ENCODE data around the gene IFNA5. TPM values are rescaled to one million over a fixed set of nuclear protein-coding genes. Genes with fewer than 3 reads are reported as not detected.

The IFNA5 gene
- total RNA-seq (not detected), polyA plus RNA-seq (under 1 TPM in 1 of 3 donors, not detected in 2; 0.05 TPM)
- long read RNA-seq, donor 1: 0 reads
- long read RNA-seq, donor 2: 0 reads

DNA sequence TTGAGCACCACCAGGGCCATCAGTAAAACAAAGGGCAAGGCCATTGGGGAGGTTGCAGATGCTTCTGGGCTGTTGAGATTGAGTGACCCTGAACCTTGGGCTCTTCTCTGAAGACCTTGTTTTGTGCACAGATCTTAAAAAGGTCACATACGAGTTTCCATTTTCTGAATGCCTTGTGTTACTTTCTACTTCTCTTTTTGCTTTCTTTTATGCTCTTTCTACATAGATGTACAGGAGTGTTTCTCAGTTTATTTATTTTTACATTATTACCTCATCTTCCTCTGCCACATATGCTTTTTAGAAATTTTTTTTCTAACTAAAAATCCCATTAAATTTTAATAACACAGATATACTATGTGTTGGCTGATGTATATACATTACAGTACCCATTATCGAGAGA lies at the start of gene IFNA5:
Gene IFNA5, minus strand, starts transcription at position 101 of the 400 bp plus-strand sequence. Its CDS starts 57 bp downstream, at position 44.
- no peaks in the 10 kb centered on the region for H3K36me3 ChIP-seq (ENCODE audit: insufficient read depth in 1 of 2, low read depth in 1 of 2)
- no peaks in the 10 kb centered on the region for H3K4me1 ChIP-seq
- no peak for ATAC-seq
- no peak within 1 kb of the TSS for H3K27ac ChIP-seq
- TF ChIP-seq CTCF (IDR thresholded peaks at IDR 0.05): no peak
- H3K27me3 ChIP-seq (ENCODE audit: insufficient read depth in 3 of 3, low read length in 2 of 3): peaks cover 0 to 6% (median 3%) of the 10 kb centered on the region in 3 donors
- DNase-seq: no peak
- H3K4me3 ChIP-seq: no peak within 1 kb of the TSS
- intact Hi-C loops (cut with DNase I): loop anchor here in 1 of 2 donors (5.0 kb wide), 1 partner anchor 362 kb away; no protein-coding TSS in a partner anchor
- 79 to 86% (median 80%) methylated on average over 2 of the region's 2 CpGs for WGBS, 3 donors
- H3K9me3 ChIP-seq: no peaks in the 10 kb centered on the region

DNA sequence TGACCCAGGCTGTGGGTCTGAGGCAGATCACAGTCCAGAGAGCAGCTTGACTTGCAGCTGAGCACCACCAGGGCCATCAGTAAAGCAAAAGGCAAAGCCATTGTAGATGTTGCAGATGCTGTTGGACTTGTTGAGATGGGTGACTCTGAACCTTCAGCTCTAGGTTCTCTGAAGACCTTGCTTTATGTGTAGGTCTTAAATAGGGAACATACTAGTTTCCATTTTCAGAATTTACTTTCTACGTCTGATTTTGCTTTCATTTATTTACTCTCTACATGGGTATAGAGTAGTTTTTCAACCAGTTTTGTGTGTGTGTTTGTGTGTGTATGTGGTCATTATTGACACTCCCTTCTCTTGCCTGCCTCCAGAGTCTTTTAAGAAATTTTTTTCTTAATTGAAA lies 45.7 kb upstream of the IFNA5 start, which contains the start of gene IFNA6:
Gene IFNA6, minus strand, starts transcription at position 101 of the 400 bp plus-strand sequence. Its CDS starts 0 bp downstream, at position 101.
- H3K9me3 ChIP-seq: no peaks in the 10 kb centered on the region
- DNase-seq (no peak), ATAC-seq (no peak)
- H3K27ac ChIP-seq: no peak within 1 kb of the TSS
- H3K27me3 ChIP-seq (ENCODE audit: insufficient read depth in 3 of 3, low read length in 2 of 3): peaks cover 0 to 4% (median 0%) of the 10 kb centered on the region in 3 donors
- no peak within 1 kb of the TSS for H3K4me3 ChIP-seq
- H3K4me1 ChIP-seq: no peaks in the 10 kb centered on the region
- 87 to 94% (median 88%) methylated on average over 1 of the region's 1 CpG for WGBS, 3 donors
- no peaks in the 10 kb centered on the region for H3K36me3 ChIP-seq (ENCODE audit: insufficient read depth in 1 of 2, low read depth in 1 of 2)
- intact Hi-C loops (cut with DNase I): no loop called here
- no peak for TF ChIP-seq CTCF (IDR thresholded peaks at IDR 0.05)

- intact Hi-C loops (cut with DNase I): loop anchor here in 1 of 2 donors (5.0 kb wide), 1 partner anchor 44 kb away; no protein-coding TSS in a partner anchor
- H3K4me3 ChIP-seq: no peak overlapping the region
- TF ChIP-seq CTCF (IDR thresholded peaks at IDR 0.05): no peak
- H3K36me3 ChIP-seq (ENCODE audit: insufficient read depth in 1 of 2, low read depth in 1 of 2): no peaks in the 10 kb centered on the region
- no peak for ATAC-seq
- WGBS, 3 donors: 63 to 73% (median 72%) methylated on average over 3 of the region's 3 CpGs
- H3K4me1 ChIP-seq: no peaks in the 10 kb centered on the region
- peaks cover 6% of the 10 kb centered on the region for H3K9me3 ChIP-seq
- H3K27ac ChIP-seq: no peak overlapping the region
- no peak for DNase-seq
- H3K27me3 ChIP-seq (ENCODE audit: insufficient read depth in 3 of 3, low read length in 2 of 3): peaks cover 0 to 4% (median 0%) of the 10 kb centered on the region in 3 donors
Measured at GRCh38 chr9:21348430-21348970, 43.4 kb upstream of the IFNA5 start.

DNA sequence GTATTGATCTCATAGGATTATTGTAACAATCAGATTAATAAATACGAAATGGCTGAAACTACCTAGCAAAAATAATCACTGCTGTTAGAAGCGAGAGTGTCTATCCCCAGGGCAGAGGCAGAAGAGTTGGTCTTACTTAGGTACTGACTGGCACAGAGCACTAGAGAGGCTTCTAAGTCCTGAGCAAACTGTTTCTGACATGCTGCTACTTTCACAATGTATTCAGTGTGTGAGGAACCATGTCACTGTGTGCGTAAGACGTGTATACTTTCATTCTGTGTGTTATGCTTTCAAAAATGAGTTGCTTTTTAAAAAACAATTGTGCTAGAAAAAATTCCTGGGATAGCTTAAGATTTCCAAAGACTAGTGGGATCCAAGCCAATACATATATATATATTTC lies 35.6 kb upstream of the IFNA5 start:
- Histone ChIP-seq H3K4me3 (no peak overlapping the region), H3K9me3 (peaks cover 6% of the 10 kb centered on the region), H3K36me3 (ENCODE audit: insufficient read depth in 1 of 2, low read depth in 1 of 2) (no peaks in the 10 kb centered on the region), H3K27me3 (ENCODE audit: insufficient read depth in 3 of 3, low read length in 2 of 3) (no peaks in the 10 kb centered on the region), H3K27ac (no peak overlapping the region), H3K4me1 (no peaks in the 10 kb centered on the region)
- intact Hi-C loops (cut with DNase I): no loop called here
- ATAC-seq (no peak), DNase-seq (no peak)
- WGBS, 3 donors: 87 to 96% (median 95%) methylated on average over 4 of the region's 4 CpGs
- no peak for TF ChIP-seq CTCF (IDR thresholded peaks at IDR 0.05)

Measured in psoas muscle (tissue), 8 donors.